ENCODE results near the gene CALML3. TPM values are rescaled to one million over a fixed set of nuclear protein-coding genes. Genes with fewer than 3 reads are reported as not detected.

CALML3 gene
- total RNA-seq, 1 experiment from 2014 or later: not detected

DNA sequence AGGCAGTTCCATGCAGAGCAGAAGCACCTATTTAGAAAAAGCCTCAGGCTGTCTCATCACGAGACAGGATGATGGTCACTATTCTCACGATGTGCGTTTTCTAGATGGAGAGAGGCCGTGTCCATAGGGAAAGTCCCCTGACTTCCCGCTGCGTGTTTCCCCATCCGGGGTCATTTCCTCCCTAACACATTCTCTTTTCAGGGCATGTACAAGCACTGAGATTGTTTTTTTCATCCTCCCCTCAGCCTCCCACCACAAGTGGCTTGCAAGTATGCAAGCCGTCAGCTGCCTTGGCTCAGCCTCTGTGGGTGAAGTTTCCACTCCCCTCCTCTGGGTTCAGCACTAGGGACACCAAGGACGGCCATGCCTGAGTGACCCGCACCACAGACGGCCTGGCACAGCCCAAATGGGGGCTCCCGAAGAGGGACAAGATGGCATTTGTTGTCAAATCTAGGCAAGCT is 22.7 kb upstream of the CALML3 start:
- Histone ChIP-seq H3K79me2 (ENCODE audit: low read depth) (no peaks in the 10 kb centered on the region), H3K27me3 (ENCODE audit: insufficient read depth, low read depth) (no peaks in the 10 kb centered on the region), H3F3A (ENCODE audit: insufficient read depth, low read depth) (no peaks in the 10 kb centered on the region), H3K9me3 (ENCODE audit: insufficient read depth, low read depth) (no peaks in the 10 kb centered on the region), H3K4me2 (no peak overlapping the region), H3K9me2 (ENCODE audit: insufficient read depth) (no peaks in the 10 kb centered on the region), H3K4me1 (replicated peaks; ENCODE audit: insufficient read depth) (peaks cover 68% of the 10 kb centered on the region), H4K20me1 (ENCODE audit: insufficient read depth) (no peaks in the 10 kb centered on the region), H3K4me3 (no peak overlapping the region), H3K27ac (no peak overlapping the region), H3K36me3 (ENCODE audit: low read depth) (no peaks in the 10 kb centered on the region), H2AFZ (no peak overlapping the region)
- intact Hi-C loops (cut with micrococcal nuclease; ENCODE audit: unreplicated experiment): no loop called here
- ChIA-PET CTCF (no interaction called here), POLR2A (ENCODE audit: unreplicated experiment) (no interaction called here)
- no peak for DNase-seq
- TF ChIP-seq, protein P1, sequence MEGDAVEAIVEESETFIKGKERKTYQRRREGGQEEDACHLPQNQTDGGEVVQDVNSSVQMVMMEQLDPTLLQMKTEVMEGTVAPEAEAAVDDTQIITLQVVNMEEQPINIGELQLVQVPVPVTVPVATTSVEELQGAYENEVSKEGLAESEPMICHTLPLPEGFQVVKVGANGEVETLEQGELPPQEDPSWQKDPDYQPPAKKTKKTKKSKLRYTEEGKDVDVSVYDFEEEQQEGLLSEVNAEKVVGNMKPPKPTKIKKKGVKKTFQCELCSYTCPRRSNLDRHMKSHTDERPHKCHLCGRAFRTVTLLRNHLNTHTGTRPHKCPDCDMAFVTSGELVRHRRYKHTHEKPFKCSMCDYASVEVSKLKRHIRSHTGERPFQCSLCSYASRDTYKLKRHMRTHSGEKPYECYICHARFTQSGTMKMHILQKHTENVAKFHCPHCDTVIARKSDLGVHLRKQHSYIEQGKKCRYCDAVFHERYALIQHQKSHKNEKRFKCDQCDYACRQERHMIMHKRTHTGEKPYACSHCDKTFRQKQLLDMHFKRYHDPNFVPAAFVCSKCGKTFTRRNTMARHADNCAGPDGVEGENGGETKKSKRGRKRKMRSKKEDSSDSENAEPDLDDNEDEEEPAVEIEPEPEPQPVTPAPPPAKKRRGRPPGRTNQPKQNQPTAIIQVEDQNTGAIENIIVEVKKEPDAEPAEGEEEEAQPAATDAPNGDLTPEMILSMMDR (conservative IDR thresholded peaks at IDR 0.05): no peak
- TF ChIP-seq EZH2 (IDR thresholded peaks at IDR 0.05; ENCODE audit: low read depth): no peak
- no TSS peak for BruUV-seq (replicated peaks)

GRCh38 chr10:5502571-5503476 is 21.9 kb upstream of the CALML3 start:
- H3K4me1 ChIP-seq (replicated peaks; ENCODE audit: insufficient read depth): peaks cover 63% of the 10 kb centered on the region
- H3K9me2 ChIP-seq (ENCODE audit: insufficient read depth): no peaks in the 10 kb centered on the region
- H3K4me3 ChIP-seq: no peak overlapping the region
- intact Hi-C loops (cut with micrococcal nuclease; ENCODE audit: unreplicated experiment): loop anchor here (1.0 kb wide), 1 partner anchor 48 kb away; no protein-coding TSS in a partner anchor
- peak overlapping the region; percentile 59 for H3K4me2 ChIP-seq
- BruUV-seq (replicated peaks): no TSS peak
- H3K36me3 ChIP-seq (ENCODE audit: low read depth): no peaks in the 10 kb centered on the region
- no peaks in the 10 kb centered on the region for H3F3A ChIP-seq (ENCODE audit: insufficient read depth, low read depth)
- H3K79me2 ChIP-seq (ENCODE audit: low read depth): no peaks in the 10 kb centered on the region
- no peaks in the 10 kb centered on the region for H3K27me3 ChIP-seq (ENCODE audit: insufficient read depth, low read depth)
- H2AFZ ChIP-seq: no peak overlapping the region
- H3K27ac ChIP-seq: no peak overlapping the region
- H3K9me3 ChIP-seq (ENCODE audit: insufficient read depth, low read depth): no peaks in the 10 kb centered on the region
- no peaks in the 10 kb centered on the region for H4K20me1 ChIP-seq (ENCODE audit: insufficient read depth)
- TF ChIP-seq EZH2 (IDR thresholded peaks at IDR 0.05; ENCODE audit: low read depth): no peak
- TF ChIP-seq, protein P1 (conservative IDR thresholded peaks at IDR 0.05): no peak
- ChIA-PET CTCF (interaction anchor here (0.7 kb wide), 1 partner anchor 45 kb away, joined by 3 read pairs; no protein-coding TSS in a partner anchor), POLR2A (ENCODE audit: unreplicated experiment) (interaction anchor here (0.6 kb wide), 1 partner anchor 46 kb away, joined by 4 read pairs; no protein-coding TSS in a partner anchor)
- DNase-seq: no peak

DNA sequence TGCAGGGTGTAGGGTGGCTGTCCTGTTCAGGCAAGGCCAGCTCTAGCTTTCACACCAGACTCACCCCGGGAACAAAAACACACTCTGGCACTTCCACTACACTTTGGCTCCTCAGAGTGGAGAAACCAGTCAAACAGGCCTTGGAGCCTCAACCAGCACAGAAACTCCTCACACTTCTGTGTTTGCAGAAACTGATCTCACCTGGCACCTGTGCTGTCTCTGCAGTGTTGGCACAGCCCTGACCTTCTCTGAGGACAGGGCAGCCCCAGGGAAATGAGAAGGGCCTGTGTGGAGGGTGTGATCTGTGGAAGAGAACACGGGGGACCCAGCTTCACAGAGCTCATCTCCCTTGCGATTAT is 21.3 kb upstream of the CALML3 start:
- H3K9me2 ChIP-seq (ENCODE audit: insufficient read depth): no peaks in the 10 kb centered on the region
- ChIA-PET CTCF (interaction anchor here (0.7 kb wide), 1 partner anchor 44 kb away, joined by 3 read pairs; no protein-coding TSS in a partner anchor), POLR2A (ENCODE audit: unreplicated experiment) (interaction anchor here (0.6 kb wide), 1 partner anchor 46 kb away, joined by 4 read pairs; no protein-coding TSS in a partner anchor)
- peak; percentile 75 to 81 for DNase-seq
- TF ChIP-seq, protein P1 (conservative IDR thresholded peaks at IDR 0.05): no peak
- TF ChIP-seq EZH2 (IDR thresholded peaks at IDR 0.05; ENCODE audit: low read depth): no peak
- no peaks in the 10 kb centered on the region for H3F3A ChIP-seq (ENCODE audit: insufficient read depth, low read depth)
- peak overlapping the region; percentile 59 for H3K4me2 ChIP-seq
- no peaks in the 10 kb centered on the region for H3K79me2 ChIP-seq (ENCODE audit: low read depth)
- no TSS peak for BruUV-seq (replicated peaks)
- H3K27me3 ChIP-seq (ENCODE audit: insufficient read depth, low read depth): no peaks in the 10 kb centered on the region
- H3K4me1 ChIP-seq (replicated peaks; ENCODE audit: insufficient read depth): peaks cover 63% of the 10 kb centered on the region
- no peaks in the 10 kb centered on the region for H3K36me3 ChIP-seq (ENCODE audit: low read depth)
- H3K9me3 ChIP-seq (ENCODE audit: insufficient read depth, low read depth): no peaks in the 10 kb centered on the region
- intact Hi-C loops (cut with micrococcal nuclease; ENCODE audit: unreplicated experiment): loop anchor here (1.0 kb wide), 1 partner anchor 48 kb away; no protein-coding TSS in a partner anchor
- H2AFZ ChIP-seq: no peak overlapping the region
- H3K27ac ChIP-seq: no peak overlapping the region
- H3K4me3 ChIP-seq: no peak overlapping the region
- H4K20me1 ChIP-seq (ENCODE audit: insufficient read depth): no peaks in the 10 kb centered on the region
